H9 (cell line): ENCODE measurements around the gene SMYD1. TPM values are rescaled to one million over a fixed set of nuclear protein-coding genes. Genes with fewer than 3 reads are reported as not detected.

Experiments
- DNase-seq: peaks from one replicate; pipeline ENCODE4 v3.0.0-alpha.2; 2017
- H2AFZ ChIP-seq: one replicate; pipeline ENCODE4 v1.6.1; 2013; ENCODE audit warnings: mild to moderate bottlenecking, low read length, control low read depth, moderate library complexity
- H2AK5ac ChIP-seq: 2 replicates; pipeline ENCODE4 v1.6.1; 2013; ENCODE audit warnings: low read length, control low read depth, mixed read lengths; ENCODE audit not compliant: insufficient read length
- H2BK120ac ChIP-seq: one replicate; pipeline ENCODE4 v1.6.1; 2013; ENCODE audit warnings: low read depth, mild to moderate bottlenecking, low read length, control low read depth, inconsistent platforms; ENCODE audit not compliant: poor library complexity, severe bottlenecking
- H2BK12ac ChIP-seq: 2 replicates; pipeline ENCODE4 v1.6.1; 2013; ENCODE audit warnings: low read length, control low read depth, mixed read lengths, low read depth; ENCODE audit not compliant: insufficient read length
- H2BK15ac ChIP-seq: 2 replicates; pipeline ENCODE4 v1.6.1; 2013; ENCODE audit warnings: low read depth, low read length, control low read depth
- H2BK20ac ChIP-seq: one replicate; pipeline ENCODE4 v1.6.1; 2013; ENCODE audit warnings: low read depth, mild to moderate bottlenecking, low read length, control low read depth, inconsistent platforms; ENCODE audit not compliant: poor library complexity, severe bottlenecking
- H2BK5ac ChIP-seq: 2 replicates; pipeline ENCODE4 v1.6.1; 2013; ENCODE audit warnings: low read length, control low read depth, mixed read lengths; ENCODE audit not compliant: insufficient read length
- H3K14ac ChIP-seq: 2 replicates; pipeline ENCODE4 v1.6.1; 2013; ENCODE audit warnings: low read length, control low read depth; ENCODE audit not compliant: insufficient read depth
- H3K18ac ChIP-seq: 2 replicates; pipeline ENCODE4 v1.6.1; 2013; ENCODE audit warnings: low read depth, mild to moderate bottlenecking, mixed read lengths, low read length, control low read depth; ENCODE audit not compliant: insufficient read length
- H3K23ac ChIP-seq: 2 replicates; pipeline ENCODE4 v1.6.1; 2013; ENCODE audit warnings: low read length, control low read depth, mixed read lengths, low read depth; ENCODE audit not compliant: insufficient read length
- H3K23me2 ChIP-seq: 2 replicates; pipeline ENCODE4 v1.6.1; 2013; ENCODE audit warnings: low read depth, mild to moderate bottlenecking, mixed read lengths, low read length, control low read depth; ENCODE audit not compliant: insufficient read length, poor library complexity, severe bottlenecking
- H3K27ac ChIP-seq: 2 replicates; pipeline ENCODE4 v1.5.1; 2013; ENCODE audit warnings: low read length, control low read depth, mixed read lengths, low read depth; ENCODE audit not compliant: insufficient read length
- H3K27me3 ChIP-seq: 2 replicates; pipeline ENCODE4 v1.6.1; 2013; ENCODE audit warnings: low read length, control low read depth, inconsistent platforms; ENCODE audit not compliant: insufficient read depth
- H3K4ac ChIP-seq: 2 replicates; pipeline ENCODE4 v1.6.1; 2013; ENCODE audit warnings: low read depth, mild to moderate bottlenecking, control low read depth, inconsistent platforms, low read length, moderate library complexity
- H3K4me1 ChIP-seq: 2 replicates; pipeline ENCODE4 v1.6.1; 2013; ENCODE audit warnings: low read length, control low read depth, inconsistent platforms; ENCODE audit not compliant: insufficient read depth
- H3K4me2 ChIP-seq: 2 replicates; pipeline ENCODE4 v1.6.1; 2013; ENCODE audit warnings: low read length, control low read depth, mixed read lengths; ENCODE audit not compliant: insufficient read length, insufficient read depth
- H3K56ac ChIP-seq: 2 replicates; pipeline ENCODE4 v1.6.1; 2013; ENCODE audit warnings: low read depth, mild to moderate bottlenecking, mixed read lengths, low read length, control low read depth; ENCODE audit not compliant: insufficient read length
- H3K79me1 ChIP-seq: 2 replicates; pipeline ENCODE4 v1.6.1; 2013; ENCODE audit warnings: low read depth, mild to moderate bottlenecking, moderate library complexity, low read length, control low read depth, inconsistent platforms; ENCODE audit not compliant: insufficient read depth, poor library complexity, severe bottlenecking
- H3K79me2 ChIP-seq: 2 replicates; pipeline ENCODE4 v1.6.1; 2013; ENCODE audit warnings: low read length, control low read depth, inconsistent platforms; ENCODE audit not compliant: insufficient read depth
- H3K9ac ChIP-seq: 2 replicates; pipeline ENCODE4 v1.6.1; 2013; ENCODE audit warnings: low read length, control low read depth, mixed read lengths; ENCODE audit not compliant: insufficient read length; ENCODE audit errors: extremely low read depth
- H3K9me3 ChIP-seq: one replicate; pipeline ENCODE4 v1.6.1; 2013; ENCODE audit warnings: low read depth, low read length, inconsistent platforms; ENCODE audit not compliant: control insufficient read depth
- H3T11ph ChIP-seq: one replicate; pipeline ENCODE4 v1.6.1; 2013; ENCODE audit warnings: mild to moderate bottlenecking, low read length, control low read depth, inconsistent platforms
- H4K20me1 ChIP-seq: one replicate; pipeline ENCODE4 v1.6.1; 2013; ENCODE audit not compliant: control insufficient read depth, insufficient read length, insufficient read depth
- H4K5ac ChIP-seq: 2 replicates; pipeline ENCODE4 v1.6.1; 2013; ENCODE audit warnings: low read depth, mild to moderate bottlenecking, mixed read lengths, low read length, control low read depth; ENCODE audit not compliant: insufficient read length
- H4K8ac ChIP-seq: replicated peaks from 2 replicates; pipeline ENCODE4 v1.6.1; 2013; ENCODE audit warnings: low read length, control low read depth, mixed read lengths, low read depth; ENCODE audit not compliant: insufficient read length
- H4K91ac ChIP-seq: 2 replicates; pipeline ENCODE4 v1.6.1; 2013; ENCODE audit warnings: low read depth, mild to moderate bottlenecking, moderate library complexity, mixed read lengths, low read length, control low read depth; ENCODE audit not compliant: insufficient read length
- H3K27ac Mint-ChIP-seq, 3 experiments: 2 replicates in 2 of 3; 3 replicates in 1 of 3; pipeline ENCODE4 v1.8.0; 2020 to 2021; ENCODE audit warnings: mixed read lengths in 3 of 3, mild to moderate bottlenecking in 1 of 3, moderate library complexity in 1 of 3
- H3K27me3 Mint-ChIP-seq: 2 replicates; pipeline ENCODE4 v1.8.0; 2021; ENCODE audit warnings: low read depth, mild to moderate bottlenecking, moderate library complexity, mixed read lengths
- H3K36me3 Mint-ChIP-seq, 3 experiments: 2 replicates in 2 of 3; 3 replicates in 1 of 3; pipeline ENCODE4 v1.8.0; 2020 to 2021; ENCODE audit warnings: low read depth in 3 of 3, mixed read lengths in 3 of 3; ENCODE audit not compliant: insufficient read depth in 1 of 3
- H3K4me1 Mint-ChIP-seq, 2 experiments: 2 replicates each; pipeline ENCODE4 v1.8.0; 2020; ENCODE audit warnings: mixed read lengths in 2 of 2
- H3K4me3 Mint-ChIP-seq, 2 experiments: 2 replicates in 1 of 2; 3 replicates in 1 of 2; pipeline ENCODE4 v1.8.0; 2020 to 2021; ENCODE audit warnings: mild to moderate bottlenecking in 2 of 2, mixed read lengths in 2 of 2, moderate library complexity in 1 of 2
- H3K9me3 Mint-ChIP-seq, 2 experiments: 2 replicates in 1 of 2; 3 replicates in 1 of 2; pipeline ENCODE4 v1.8.0; 2020; ENCODE audit warnings: mild to moderate bottlenecking in 2 of 2, mixed read lengths in 2 of 2, moderate library complexity in 1 of 2
- WGBS: extraction: QIAGEN DNeasy Blood & Tissue Kit; methylation state at CpG from one replicate; pipeline ENCODE4 v1.1.7; 2013; ENCODE audit warnings: missing lambda C conversion rate, low lambda C conversion rate, mixed read lengths; ENCODE audit not compliant: insufficient read length; ENCODE audit errors: extremely low coverage; 5-methylcytosine and 5-hydroxymethylcytosine counted together
- total RNA-seq: library from RNA; stranded (reverse); gene quantifications from 2 replicates; pipeline ENCODE4 v1.2.1, GENCODE V29; 2021
- TF ChIP-seq, protein P1 (sequence below): fragments of 200-600 bp; sonication (generic); conservative IDR thresholded peaks from 3 replicates; pipeline ENCODE4 v1.8.0; 2021; ENCODE audit warnings: antibody characterized with exemption, mild to moderate bottlenecking

SMYD1 gene
- total RNA-seq, 1 experiment from 2014 or later, result not detected

- no peak for DNase-seq
- Histone ChIP-seq H4K8ac (no peak overlapping the region), H3K9ac (no peak overlapping the region), H3K79me2 (no peaks in the 10 kb centered on the region), H3K9me3 (no peaks in the 10 kb centered on the region), H2AK5ac (no peak overlapping the region), H3K27ac (no peak overlapping the region), H2BK120ac (no peak overlapping the region), H3K18ac (no peak overlapping the region), H4K5ac (no peak overlapping the region), H3K14ac (no peak overlapping the region), H2BK20ac (no peak overlapping the region), H3K79me1 (no peaks in the 10 kb centered on the region), H2BK15ac (no peak overlapping the region), H3K4ac (no peak overlapping the region), H2AFZ (no peak overlapping the region), H3K27me3 (no peaks in the 10 kb centered on the region; the same call in 1 of the 2 replicates), H4K20me1 (no peaks in the 10 kb centered on the region), H3K23ac (no peak overlapping the region), H2BK5ac (no peak overlapping the region), H2BK12ac (no peak overlapping the region), H3K56ac (no peak overlapping the region), H3K23me2 (no peaks in the 10 kb centered on the region), H3K4me2 (no peak overlapping the region), H3K4me1 (no peaks in the 10 kb centered on the region), H4K91ac (no peak overlapping the region), H3T11ph (no peak overlapping the region)
- H3K4me3 Mint-ChIP-seq, result no peak overlapping the region
- H3K36me3 Mint-ChIP-seq, result peaks cover 0 to 10% (median 0%) of the 10 kb centered on the region in 3 experiments; a peak in 4 of 7 replicates
- H3K27ac Mint-ChIP-seq, result no peak overlapping the region
- peaks cover 8 to 12% of the 10 kb centered on the region in 2 experiments; a peak in 3 of 5 replicates for H3K9me3 Mint-ChIP-seq
- no peaks in the 10 kb centered on the region for H3K4me1 Mint-ChIP-seq
- TF ChIP-seq, protein P1, sequence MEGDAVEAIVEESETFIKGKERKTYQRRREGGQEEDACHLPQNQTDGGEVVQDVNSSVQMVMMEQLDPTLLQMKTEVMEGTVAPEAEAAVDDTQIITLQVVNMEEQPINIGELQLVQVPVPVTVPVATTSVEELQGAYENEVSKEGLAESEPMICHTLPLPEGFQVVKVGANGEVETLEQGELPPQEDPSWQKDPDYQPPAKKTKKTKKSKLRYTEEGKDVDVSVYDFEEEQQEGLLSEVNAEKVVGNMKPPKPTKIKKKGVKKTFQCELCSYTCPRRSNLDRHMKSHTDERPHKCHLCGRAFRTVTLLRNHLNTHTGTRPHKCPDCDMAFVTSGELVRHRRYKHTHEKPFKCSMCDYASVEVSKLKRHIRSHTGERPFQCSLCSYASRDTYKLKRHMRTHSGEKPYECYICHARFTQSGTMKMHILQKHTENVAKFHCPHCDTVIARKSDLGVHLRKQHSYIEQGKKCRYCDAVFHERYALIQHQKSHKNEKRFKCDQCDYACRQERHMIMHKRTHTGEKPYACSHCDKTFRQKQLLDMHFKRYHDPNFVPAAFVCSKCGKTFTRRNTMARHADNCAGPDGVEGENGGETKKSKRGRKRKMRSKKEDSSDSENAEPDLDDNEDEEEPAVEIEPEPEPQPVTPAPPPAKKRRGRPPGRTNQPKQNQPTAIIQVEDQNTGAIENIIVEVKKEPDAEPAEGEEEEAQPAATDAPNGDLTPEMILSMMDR, result no peak
- no CpG with 5 or more reads among the region's 4 CpGs for WGBS
- H3K27me3 Mint-ChIP-seq, result peaks cover 1% of the 10 kb centered on the region; the same call in 1 of the 2 replicates
Observed at GRCh38 chr2:88108796-88109195, 41.2 kb downstream of the SMYD1 start.
